Activated T-cell treated with anti-CD3 and anti-CD28 coated beads for 1 hour (primary cell): Measurements from ENCODE around the gene USP17L13.
A peak's percentile ranks its signal among the peaks of the same experiment; 100 is the strongest.
"Not testable (repeated sequence)": the region's sequence is repeated elsewhere in the genome, so short reads cannot be mapped to it uniquely, and the experiment has no call there.

Source experiments
- DNase-seq: peaks from one replicate; pipeline ENCODE4 v3.0.0-alpha.2; 2020; ENCODE audit warnings: low read depth

The USP17L13 gene, protein sequence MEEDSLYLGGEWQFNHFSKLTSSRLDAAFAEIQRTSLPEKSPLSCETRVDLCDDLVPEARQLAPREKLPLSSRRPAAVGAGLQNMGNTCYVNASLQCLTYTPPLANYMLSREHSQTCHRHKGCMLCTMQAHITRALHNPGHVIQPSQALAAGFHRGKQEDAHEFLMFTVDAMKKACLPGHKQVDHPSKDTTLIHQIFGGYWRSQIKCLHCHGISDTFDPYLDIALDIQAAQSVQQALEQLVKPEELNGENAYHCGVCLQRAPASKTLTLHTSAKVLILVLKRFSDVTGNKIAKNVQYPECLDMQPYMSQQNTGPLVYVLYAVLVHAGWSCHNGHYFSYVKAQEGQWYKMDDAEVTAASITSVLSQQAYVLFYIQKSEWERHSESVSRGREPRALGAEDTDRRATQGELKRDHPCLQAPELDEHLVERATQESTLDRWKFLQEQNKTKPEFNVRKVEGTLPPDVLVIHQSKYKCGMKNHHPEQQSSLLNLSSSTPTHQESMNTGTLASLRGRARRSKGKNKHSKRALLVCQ

DNA sequence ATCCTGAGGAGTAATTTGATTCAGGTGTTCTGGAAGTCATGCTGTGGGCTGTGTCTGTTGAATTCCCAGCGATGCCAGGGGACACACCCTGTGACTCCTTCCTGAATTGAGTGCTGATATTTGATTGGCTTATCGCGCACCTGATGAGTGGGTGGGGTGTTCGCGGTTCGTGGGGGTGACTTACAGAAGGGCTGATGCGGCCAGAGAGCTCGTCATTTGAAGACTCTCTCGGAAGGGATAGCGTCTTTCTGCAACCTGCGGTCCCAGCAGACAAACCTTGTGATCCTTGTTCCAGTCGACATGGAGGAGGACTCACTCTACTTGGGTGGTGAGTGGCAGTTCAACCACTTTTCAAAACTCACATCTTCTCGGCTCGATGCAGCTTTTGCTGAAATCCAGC, at the start of gene USP17L13:
Gene USP17L13 (plus strand): TSS at position 301 of the 400 bp plus-strand sequence. CDS start 0 bp downstream, at position 301.
- DNase-seq: not testable (repeated sequence)

DNA sequence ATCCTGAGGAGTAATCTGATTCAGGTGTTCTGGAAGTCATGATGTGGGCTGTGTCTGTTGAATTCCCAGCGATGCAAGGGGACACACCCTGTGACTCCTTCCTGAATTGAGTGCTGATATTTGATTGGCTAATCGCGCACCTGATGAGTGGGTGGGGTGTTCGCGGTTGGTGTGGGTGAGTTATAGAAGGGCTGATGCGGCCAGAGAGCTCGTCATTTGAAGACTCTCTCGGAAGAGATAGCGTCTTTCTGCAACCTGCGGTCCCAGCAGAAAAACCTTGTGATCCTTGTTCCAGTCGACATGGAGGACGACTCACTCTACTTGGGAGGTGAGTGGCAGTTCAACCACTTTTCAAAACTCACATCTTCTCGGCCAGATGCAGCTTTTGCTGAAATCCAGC, 14.3 kb upstream of the USP17L13 start, which contains the start of gene USP17L10:
Gene USP17L10 (plus strand): TSS at position 301 of the 400 bp plus-strand sequence. CDS start 0 bp downstream, at position 301.
- DNase-seq: not testable (repeated sequence)

DNA sequence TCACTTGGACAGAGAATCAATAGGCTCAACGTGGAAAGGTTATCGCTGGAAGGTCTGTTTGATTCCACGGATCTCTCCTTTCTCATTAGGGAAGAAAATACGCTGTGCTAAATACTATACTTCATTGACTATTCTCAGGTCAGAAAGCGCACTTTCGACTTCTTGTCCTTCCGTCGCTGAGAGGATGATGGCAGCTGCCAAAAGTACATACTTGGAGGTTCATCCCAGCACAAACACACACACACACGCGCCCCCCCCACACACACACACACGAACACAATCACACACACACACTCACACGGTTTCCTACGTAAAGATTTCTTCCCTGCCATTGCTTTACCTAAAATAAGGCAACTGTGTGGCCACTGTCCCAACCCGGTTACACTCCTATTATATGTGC, 10.0 kb upstream of the USP17L13 start:
- not testable (repeated sequence) for DNase-seq

DNA sequence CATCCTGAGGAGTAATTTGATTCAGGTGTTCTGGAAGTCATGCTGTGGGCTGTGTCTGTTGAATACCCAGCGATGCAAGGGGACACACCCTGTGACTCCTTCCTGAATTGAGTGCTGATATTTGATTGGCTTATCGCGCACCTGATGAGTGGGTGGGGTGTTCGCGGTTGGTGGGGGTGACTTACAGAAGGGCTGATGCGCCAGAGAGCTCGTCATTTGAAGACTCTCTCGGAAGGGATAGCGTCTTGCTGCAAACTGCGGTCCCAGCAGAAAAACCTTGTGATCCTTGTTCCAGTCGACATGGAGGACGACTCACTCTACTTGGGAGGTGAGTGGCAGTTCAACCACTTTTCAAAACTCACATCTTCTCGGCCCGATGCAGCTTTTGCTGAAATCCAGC, 9.6 kb upstream of the USP17L13 start, which contains the start of gene USP17L11:
Gene USP17L11 (plus strand): TSS at position 301 of the 400 bp plus-strand sequence. CDS start 0 bp downstream, at position 301.
- DNase-seq: not testable (repeated sequence)

DNA sequence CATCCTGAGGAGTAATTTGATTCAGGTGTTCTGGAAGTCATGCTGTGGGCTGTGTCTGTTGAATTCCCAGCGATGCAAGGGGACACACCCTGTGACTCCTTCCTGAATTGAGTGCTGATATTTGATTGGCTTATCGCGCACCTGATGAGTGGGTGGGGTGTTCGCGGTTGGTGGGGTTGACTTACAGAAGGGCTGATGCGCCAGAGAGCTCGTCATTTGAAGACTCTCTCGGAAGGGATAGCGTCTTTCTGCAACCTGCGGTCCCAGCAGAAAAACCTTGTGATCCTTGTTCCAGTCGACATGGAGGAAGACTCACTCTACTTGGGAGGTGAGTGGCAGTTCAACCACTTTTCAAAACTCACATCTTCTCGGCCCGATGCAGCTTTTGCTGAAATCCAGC, 4.8 kb upstream of the USP17L13 start, which contains the start of gene USP17L12:
Gene USP17L12 (plus strand): TSS at position 301 of the 400 bp plus-strand sequence. CDS start 0 bp downstream, at position 301.
- not testable (repeated sequence) for DNase-seq

DNA sequence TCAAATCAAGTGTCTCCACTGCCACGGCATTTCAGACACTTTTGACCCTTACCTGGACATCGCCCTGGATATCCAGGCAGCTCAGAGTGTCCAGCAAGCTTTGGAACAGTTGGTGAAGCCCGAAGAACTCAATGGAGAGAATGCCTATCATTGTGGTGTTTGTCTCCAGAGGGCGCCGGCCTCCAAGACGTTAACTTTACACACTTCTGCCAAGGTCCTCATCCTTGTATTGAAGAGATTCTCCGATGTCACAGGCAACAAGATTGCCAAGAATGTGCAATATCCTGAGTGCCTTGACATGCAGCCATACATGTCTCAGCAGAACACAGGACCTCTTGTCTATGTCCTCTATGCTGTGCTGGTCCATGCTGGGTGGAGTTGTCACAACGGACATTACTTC, 5.6 kb downstream of the USP17L13 start:
- not testable (repeated sequence) for DNase-seq

DNA sequence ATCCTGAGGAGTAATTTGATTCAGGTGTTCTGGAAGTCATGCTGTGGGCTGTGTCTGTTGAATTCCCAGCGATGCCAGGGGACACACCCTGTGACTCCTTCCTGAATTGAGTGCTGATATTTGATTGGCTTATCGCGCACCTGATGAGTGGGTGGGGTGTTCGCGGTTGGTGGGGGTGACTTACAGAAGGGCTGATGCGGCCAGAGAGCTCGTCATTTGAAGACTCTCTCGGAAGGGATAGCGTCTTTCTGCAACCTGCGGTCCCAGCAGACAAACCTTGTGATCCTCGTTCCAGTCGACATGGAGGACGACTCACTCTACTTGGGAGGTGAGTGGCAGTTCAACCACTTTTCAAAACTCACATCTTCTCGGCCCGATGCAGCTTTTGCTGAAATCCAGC, 9.4 kb downstream of the USP17L13 start, which contains the start of gene USP17L15:
Gene USP17L15 (plus strand): TSS at position 301 of the 400 bp plus-strand sequence. CDS start 0 bp downstream, at position 301.
- DNase-seq: not testable (repeated sequence)

DNA sequence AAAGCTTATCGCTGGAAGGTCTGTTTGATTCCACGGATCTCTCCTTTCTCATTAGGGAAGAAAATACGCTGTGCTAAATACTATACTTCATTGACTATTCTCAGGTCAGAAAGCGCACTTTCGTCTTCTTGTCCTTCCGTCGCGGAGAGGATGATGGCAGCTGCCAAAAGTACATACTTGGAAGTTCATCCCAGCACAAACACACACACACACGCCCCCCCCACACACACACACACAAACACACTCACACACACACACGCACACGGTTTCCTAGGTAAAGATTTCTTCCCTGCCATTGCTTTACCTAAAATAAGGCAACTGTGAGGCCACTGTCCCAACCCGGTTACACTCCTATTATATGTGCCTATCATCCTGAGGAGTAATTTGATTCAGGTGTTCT, 13.8 kb downstream of the USP17L13 start:
- not testable (repeated sequence) for DNase-seq

DNA sequence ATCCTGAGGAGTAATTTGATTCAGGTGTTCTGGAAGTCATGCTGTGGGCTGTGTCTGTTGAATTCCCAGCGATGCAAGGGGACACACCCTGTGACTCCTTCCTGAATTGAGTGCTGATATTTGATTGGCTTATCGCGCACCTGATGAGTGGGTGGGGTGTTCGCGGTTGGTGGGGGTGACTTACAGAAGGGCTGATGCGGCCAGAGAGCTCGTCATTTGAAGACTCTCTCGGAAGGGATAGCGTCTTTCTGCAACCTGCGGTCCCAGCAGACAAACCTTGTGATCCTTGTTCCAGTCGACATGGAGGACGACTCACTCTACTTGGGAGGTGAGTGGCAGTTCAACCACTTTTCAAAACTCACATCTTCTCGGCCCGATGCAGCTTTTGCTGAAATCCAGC, 18.9 kb downstream of the USP17L13 start, which contains the start of gene USP17L17:
Gene USP17L17 (plus strand): TSS at position 301 of the 400 bp plus-strand sequence. CDS start 0 bp downstream, at position 301.
- not testable (repeated sequence) for DNase-seq

DNA sequence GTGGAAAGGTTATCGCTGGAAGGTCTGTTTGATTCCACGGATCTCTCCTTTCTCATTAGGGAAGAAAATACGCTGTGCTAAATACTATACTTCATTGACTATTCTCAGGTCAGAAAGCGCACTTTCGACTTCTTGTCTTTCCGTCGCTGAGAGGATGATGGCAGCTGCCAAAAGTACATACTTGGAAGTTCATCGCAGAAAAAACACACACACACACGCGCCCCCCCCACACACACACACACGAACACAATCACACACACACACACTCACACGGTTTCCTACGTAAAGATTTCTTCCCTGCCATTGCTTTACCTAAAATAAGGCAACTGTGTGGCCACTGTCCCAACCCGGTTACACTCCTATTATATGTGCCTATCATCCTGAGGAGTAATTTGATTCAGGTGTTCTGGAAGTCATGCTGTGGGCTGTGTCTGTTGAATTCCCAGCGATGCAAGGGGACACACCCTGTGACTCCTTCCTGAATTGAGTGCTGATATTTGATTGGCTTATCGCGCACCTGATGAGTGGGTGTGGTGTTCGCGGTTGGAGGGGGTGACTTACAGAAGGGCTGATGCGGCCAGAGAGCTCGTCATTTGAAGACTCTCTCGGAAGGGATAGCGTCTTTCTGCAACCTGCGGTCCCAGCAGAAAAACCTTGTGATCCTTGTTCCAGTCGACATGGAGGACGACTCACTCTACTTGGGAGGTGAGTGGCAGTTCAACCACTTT, 23.4 kb downstream of the USP17L13 start, which contains the start of gene USP17L18:
Gene USP17L18 (plus strand): TSS at position 678 of the 728 bp plus-strand sequence. CDS start 0 bp downstream, at position 678.
- DNase-seq: not testable (repeated sequence)

DNA sequence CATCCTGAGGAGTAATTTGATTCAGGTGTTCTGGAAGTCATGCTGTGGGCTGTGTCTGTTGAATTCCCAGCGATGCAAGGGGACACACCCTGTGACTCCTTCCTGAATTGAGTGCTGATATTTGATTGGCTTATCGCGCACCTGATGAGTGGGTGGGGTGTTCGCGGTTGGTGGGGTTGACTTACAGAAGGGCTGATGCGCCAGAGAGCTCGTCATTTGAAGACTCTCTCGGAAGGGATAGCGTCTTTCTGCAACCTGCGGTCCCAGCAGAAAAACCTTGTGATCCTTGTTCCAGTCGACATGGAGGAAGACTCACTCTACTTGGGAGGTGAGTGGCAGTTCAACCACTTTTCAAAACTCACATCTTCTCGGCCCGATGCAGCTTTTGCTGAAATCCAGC, 28.4 kb downstream of the USP17L13 start, which contains the start of gene USP17L19:
Gene USP17L19 (plus strand): TSS at position 301 of the 400 bp plus-strand sequence. CDS start 0 bp downstream, at position 301.
- not testable (repeated sequence) for DNase-seq

DNA sequence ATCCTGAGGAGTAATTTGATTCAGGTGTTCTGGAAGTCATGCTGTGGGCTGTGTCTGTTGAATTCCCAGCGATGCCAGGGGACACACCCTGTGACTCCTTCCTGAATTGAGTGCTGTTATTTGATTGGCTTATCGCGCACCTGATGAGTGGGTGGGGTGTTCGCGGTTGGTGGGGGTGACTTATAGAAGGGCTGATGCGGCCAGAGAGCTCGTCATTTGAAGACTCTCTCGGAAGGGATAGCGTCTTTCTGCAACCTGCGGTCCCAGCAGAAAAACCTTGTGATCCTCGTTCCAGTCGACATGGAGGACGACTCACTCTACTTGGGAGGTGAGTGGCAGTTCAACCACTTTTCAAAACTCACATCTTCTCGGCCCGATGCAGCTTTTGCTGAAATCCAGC, 33.1 kb downstream of the USP17L13 start, which contains the start of gene USP17L20:
Gene USP17L20 (plus strand): TSS at position 301 of the 400 bp plus-strand sequence. CDS start 0 bp downstream, at position 301.
- not testable (repeated sequence) for DNase-seq

DNA sequence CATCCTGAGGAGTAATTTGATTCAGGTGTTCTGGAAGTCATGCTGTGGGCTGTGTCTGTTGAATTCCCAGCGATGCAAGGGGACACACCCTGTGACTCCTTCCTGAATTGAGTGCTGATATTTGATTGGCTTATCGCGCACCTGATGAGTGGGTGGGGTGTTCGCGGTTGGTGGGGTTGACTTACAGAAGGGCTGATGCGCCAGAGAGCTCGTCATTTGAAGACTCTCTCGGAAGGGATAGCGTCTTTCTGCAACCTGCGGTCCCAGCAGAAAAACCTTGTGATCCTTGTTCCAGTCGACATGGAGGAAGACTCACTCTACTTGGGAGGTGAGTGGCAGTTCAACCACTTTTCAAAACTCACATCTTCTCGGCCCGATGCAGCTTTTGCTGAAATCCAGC, 37.9 kb downstream of the USP17L13 start, which contains the start of gene USP17L21:
Gene USP17L21 (plus strand): TSS at position 301 of the 400 bp plus-strand sequence. CDS start 0 bp downstream, at position 301.
- not testable (repeated sequence) for DNase-seq

DNA sequence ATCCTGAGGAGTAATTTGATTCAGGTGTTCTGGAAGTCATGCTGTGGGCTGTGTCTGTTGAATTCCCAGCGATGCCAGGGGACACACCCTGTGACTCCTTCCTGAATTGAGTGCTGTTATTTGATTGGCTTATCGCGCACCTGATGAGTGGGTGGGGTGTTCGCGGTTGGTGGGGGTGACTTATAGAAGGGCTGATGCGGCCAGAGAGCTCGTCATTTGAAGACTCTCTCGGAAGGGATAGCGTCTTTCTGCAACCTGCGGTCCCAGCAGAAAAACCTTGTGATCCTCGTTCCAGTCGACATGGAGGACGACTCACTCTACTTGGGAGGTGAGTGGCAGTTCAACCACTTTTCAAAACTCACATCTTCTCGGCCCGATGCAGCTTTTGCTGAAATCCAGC, 42.6 kb downstream of the USP17L13 start, which contains the start of gene USP17L22:
Gene USP17L22 (plus strand): TSS at position 301 of the 400 bp plus-strand sequence. CDS start 0 bp downstream, at position 301.
- not testable (repeated sequence) for DNase-seq

DNA sequence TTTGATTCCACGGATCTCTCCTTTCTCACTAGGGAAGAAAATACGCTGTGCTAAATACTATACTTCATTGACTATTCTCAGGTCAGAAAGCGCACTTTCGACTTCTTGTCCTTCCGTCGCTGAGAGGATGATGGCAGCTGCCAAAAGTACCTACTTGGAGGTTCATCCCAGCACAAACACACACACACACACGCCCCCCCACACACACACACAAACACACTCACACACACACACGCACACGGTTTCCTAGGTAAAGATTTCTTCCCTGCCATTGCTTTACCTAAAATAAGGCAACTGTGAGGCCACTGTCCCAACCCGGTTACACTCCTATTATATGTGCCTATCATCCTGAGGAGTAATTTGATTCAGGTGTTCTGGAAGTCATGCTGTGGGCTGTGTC, 47.0 kb downstream of the USP17L13 start:
- peak; percentile 11 for DNase-seq
